HUES48 (cell line): ENCODE measurements around the gene NHLH1.

Experiments
- H3K27ac ChIP-seq: one replicate; pipeline ENCODE4 v1.7.0; 2013; ENCODE audit warnings: low read depth, low read length, inconsistent platforms
- H3K27me3 ChIP-seq: 2 replicates; pipeline ENCODE4 v1.6.1; 2013; ENCODE audit warnings: mild to moderate bottlenecking, low read length; ENCODE audit not compliant: control insufficient read depth, insufficient read depth
- H3K36me3 ChIP-seq: 2 replicates; pipeline ENCODE4 v1.6.1; 2013; ENCODE audit warnings: low read length; ENCODE audit not compliant: control insufficient read depth, insufficient read depth
- H3K4me1 ChIP-seq: 2 replicates; pipeline ENCODE4 v1.6.1; 2013; ENCODE audit warnings: mild to moderate bottlenecking, low read length; ENCODE audit not compliant: control insufficient read depth, insufficient read depth
- H3K4me3 ChIP-seq: 2 replicates; pipeline ENCODE4 v1.5.1; 2013; ENCODE audit warnings: mild to moderate bottlenecking, low read depth, low read length
- H3K9ac ChIP-seq: 2 replicates; pipeline ENCODE4 v1.6.1; 2013; ENCODE audit warnings: mild to moderate bottlenecking, low read depth, low read length, moderate library complexity
- H3K9me3 ChIP-seq: 2 replicates; pipeline ENCODE4 v1.6.1; 2013; ENCODE audit warnings: low read length; ENCODE audit not compliant: control insufficient read depth, insufficient read depth

The NHLH1 gene

GRCh38 chr1:160358073-160358472, 8.8 kb upstream of the NHLH1 start:
- Histone ChIP-seq H3K9me3 (no peaks in the 10 kb centered on the region), H3K4me1 (peaks cover 13% of the 10 kb centered on the region), H3K9ac (no peak overlapping the region), H3K4me3 (no peak overlapping the region), H3K27me3 (no peaks in the 10 kb centered on the region), H3K27ac (no peak overlapping the region), H3K36me3 (peaks cover 75% of the 10 kb centered on the region)

DNA sequence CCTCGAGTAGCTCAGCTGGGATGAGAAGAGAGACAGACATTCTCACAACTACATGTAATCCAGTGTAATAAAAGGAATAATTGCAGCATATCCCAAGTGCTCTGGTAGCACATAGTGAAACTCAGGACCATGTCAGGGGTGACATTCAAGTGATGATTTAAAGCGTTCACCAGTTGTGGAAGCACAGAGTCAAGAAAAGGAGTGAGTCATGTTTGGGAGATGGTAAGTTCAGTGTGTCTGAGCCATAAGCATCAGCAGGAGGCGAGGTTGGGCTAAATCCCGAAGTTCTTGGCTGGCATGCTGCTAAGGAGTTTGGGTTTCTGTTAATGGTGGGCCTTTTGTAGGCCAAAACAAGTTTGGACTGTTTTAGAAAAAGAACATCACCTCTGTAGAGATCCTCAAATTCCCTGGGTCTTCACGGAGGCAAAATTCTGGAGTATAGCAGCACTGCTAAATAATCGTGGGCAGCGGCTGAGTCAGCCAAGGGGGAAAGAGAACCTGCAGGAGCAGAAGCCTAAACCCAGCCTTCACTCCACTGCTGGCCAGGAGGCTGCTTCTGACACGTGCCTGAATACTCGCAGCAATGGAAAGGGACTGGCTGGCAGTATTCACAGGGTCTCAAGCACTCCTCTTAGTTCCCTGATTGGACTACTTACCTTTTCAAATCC, 7.2 kb upstream of the NHLH1 start:
- no peaks in the 10 kb centered on the region for H3K27me3 ChIP-seq
- no peak overlapping the region for H3K4me3 ChIP-seq
- H3K9me3 ChIP-seq, result no peaks in the 10 kb centered on the region
- H3K9ac ChIP-seq, result no peak overlapping the region
- H3K36me3 ChIP-seq, result peaks cover 61% of the 10 kb centered on the region
- H3K4me1 ChIP-seq, result peaks cover 22% of the 10 kb centered on the region
- H3K27ac ChIP-seq, result no peak overlapping the region

DNA sequence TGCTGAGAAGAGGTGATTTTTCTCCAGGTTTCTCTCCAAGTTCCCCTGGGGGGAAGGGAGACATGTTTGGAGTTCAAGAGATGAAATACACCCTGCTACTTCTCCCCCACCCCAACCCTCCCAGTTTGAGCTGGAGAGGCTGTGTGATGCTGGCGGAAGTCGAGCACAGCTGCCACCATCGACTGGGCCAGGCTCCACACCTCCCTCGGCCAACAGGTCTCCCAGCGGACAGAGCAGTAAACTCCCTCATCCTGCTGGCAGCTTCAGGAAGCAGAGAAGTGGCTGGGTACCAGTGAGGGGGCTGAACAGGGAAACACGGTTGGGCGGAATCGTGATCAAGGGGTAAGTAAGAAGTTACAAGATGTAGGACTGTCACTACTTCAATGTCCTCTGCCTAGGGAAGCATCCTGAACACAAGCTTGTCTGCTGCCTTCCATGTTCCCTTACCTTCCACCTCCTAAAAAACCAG, 6.6 kb upstream of the NHLH1 start:
- no peak overlapping the region for H3K27ac ChIP-seq
- no peak overlapping the region for H3K9ac ChIP-seq
- H3K4me1 ChIP-seq, result peaks cover 22% of the 10 kb centered on the region
- H3K9me3 ChIP-seq, result no peaks in the 10 kb centered on the region
- no peaks in the 10 kb centered on the region for H3K27me3 ChIP-seq
- H3K4me3 ChIP-seq, result no peak overlapping the region
- peaks cover 55% of the 10 kb centered on the region for H3K36me3 ChIP-seq

- Histone ChIP-seq H3K36me3 (peaks cover 46% of the 10 kb centered on the region), H3K27me3 (no peaks in the 10 kb centered on the region), H3K4me1 (peaks cover 22% of the 10 kb centered on the region), H3K9ac (no peak overlapping the region), H3K4me3 (no peak overlapping the region), H3K9me3 (no peaks in the 10 kb centered on the region), H3K27ac (no peak overlapping the region)
These were observed 5.7 kb upstream of the NHLH1 start for GRCh38 chr1:160361199-160361598.

GRCh38 chr1:160361814-160362167, 5.1 kb upstream of the NHLH1 start:
- Histone ChIP-seq H3K36me3 (peaks cover 40% of the 10 kb centered on the region), H3K9me3 (no peaks in the 10 kb centered on the region), H3K4me1 (peaks cover 22% of the 10 kb centered on the region), H3K27me3 (no peaks in the 10 kb centered on the region), H3K9ac (no peak overlapping the region), H3K4me3 (no peak overlapping the region), H3K27ac (peak overlapping the region; percentile 61)

DNA sequence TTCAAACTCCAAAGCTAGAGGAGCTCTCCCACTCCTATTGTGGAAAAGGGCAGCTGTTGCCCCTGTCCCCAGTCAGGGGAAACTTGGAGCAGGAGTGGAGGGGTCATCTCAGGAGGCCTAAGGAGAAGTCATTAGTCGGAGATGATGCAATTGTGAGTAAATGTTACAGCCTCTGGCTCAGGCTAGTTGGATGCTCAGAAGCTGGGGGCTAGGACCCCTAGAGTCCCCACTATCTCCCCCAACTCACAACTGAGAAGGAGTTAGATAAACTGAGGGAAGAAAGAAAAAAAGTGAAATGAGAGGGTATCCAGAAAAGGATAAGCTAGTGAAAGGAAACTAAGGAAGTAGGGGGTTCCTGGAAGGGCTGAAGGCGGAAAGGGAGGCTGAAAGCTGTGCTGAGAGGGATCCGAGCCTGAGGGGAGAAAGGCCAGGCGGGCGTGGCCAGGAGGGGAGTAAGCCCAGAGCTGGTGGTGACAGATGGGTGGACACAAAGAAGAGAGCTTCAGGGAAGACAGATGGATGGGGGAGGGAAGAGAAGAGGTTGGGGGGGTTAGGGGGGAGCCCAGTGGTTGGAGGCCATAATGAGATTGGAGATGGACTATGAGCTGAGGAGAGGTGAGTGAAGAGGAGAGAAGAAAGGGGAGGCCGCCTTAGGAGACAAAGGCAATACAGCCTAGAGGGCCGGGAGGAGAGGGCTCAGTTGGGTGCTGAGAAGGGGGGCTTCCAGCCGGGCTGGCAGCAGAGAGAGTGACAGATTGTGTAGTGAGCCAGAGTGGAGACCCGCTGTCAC, 4.5 kb upstream of the NHLH1 start:
- no peak overlapping the region for H3K9ac ChIP-seq
- H3K27ac ChIP-seq, result peak overlapping the region; percentile 61
- no peak overlapping the region for H3K4me3 ChIP-seq
- H3K4me1 ChIP-seq, result peaks cover 26% of the 10 kb centered on the region
- H3K27me3 ChIP-seq, result no peaks in the 10 kb centered on the region
- peaks cover 35% of the 10 kb centered on the region for H3K36me3 ChIP-seq
- no peaks in the 10 kb centered on the region for H3K9me3 ChIP-seq

DNA sequence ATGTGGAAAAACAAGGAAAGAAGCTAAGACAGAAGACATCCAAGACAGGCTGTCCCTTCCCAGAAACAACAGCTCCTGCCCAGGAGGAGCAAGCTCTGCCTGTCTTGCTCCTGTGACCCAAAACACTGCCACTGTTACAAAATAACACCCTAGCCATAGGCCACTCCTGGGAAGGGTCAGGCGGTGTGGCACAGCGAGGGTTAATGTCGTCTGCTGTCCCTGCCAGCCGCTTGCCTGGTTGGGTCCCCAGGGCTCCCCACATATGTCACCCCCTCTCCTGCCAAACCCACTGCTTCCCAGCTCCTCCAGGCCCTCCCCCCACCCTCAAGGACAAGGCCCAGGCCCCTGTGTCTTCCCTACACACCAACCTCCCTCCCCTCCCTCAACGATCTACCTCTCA, 3.9 kb upstream of the NHLH1 start:
- H3K9ac ChIP-seq, result no peak overlapping the region
- no peaks in the 10 kb centered on the region for H3K27me3 ChIP-seq
- H3K4me3 ChIP-seq, result no peak overlapping the region
- H3K27ac ChIP-seq, result peak overlapping the region; percentile 58
- peaks cover 26% of the 10 kb centered on the region for H3K4me1 ChIP-seq
- peaks cover 29% of the 10 kb centered on the region for H3K36me3 ChIP-seq
- no peaks in the 10 kb centered on the region for H3K9me3 ChIP-seq

GRCh38 chr1:160363951-160364735, 2.7 kb upstream of the NHLH1 start:
- no peak overlapping the region for H3K4me3 ChIP-seq
- peaks cover 26% of the 10 kb centered on the region for H3K4me1 ChIP-seq
- H3K27me3 ChIP-seq, result no peaks in the 10 kb centered on the region
- H3K9ac ChIP-seq, result no peak overlapping the region
- peaks cover 20% of the 10 kb centered on the region for H3K36me3 ChIP-seq
- no peaks in the 10 kb centered on the region for H3K9me3 ChIP-seq
- no peak overlapping the region for H3K27ac ChIP-seq

- Histone ChIP-seq H3K4me1 (peaks cover 29% of the 10 kb centered on the region), H3K9me3 (no peaks in the 10 kb centered on the region), H3K36me3 (peaks cover 9% of the 10 kb centered on the region; the same call in 1 of the 2 replicates), H3K4me3 (no peak overlapping the region), H3K27ac (no peak overlapping the region), H3K9ac (no peak overlapping the region), H3K27me3 (no peaks in the 10 kb centered on the region)
These were observed 1.5 kb upstream of the NHLH1 start for GRCh38 chr1:160365325-160365724.

DNA sequence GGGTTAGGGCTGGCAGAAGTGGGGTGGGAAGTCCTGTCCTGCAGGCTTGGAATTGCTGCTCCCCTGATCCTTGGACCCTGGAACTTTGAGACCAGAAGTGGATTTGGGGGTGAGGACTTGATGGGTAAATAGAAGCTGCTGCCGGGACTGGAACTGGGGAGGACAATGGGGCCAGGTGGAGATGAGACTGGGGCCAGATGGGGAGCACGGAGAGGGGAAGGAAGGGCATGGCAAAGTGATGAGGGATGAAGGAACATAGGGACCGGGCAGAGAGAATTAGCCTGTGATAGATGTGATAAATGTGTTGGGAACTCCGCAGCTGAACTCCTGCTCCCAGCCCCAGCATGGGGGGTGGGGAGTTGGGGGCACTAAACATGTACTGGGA, 637 bp downstream of the NHLH1 start:
- no peaks in the 10 kb centered on the region for H3K27me3 ChIP-seq

More for the DNA sequence above, 637 bp downstream of the NHLH1 start:
- Histone ChIP-seq H3K27ac (no peak overlapping the region), H3K9ac (no peak overlapping the region), H3K9me3 (no peaks in the 10 kb centered on the region), H3K36me3 (no peaks in the 10 kb centered on the region), H3K4me1 (peaks cover 21% of the 10 kb centered on the region), H3K4me3 (no peak overlapping the region)
